Measurements from ENCODE around the gene RMND5A. TPM values are rescaled to one million over a fixed set of nuclear protein-coding genes. Genes with fewer than 3 reads are reported as not detected.

The RMND5A gene
- polyA plus RNA-seq, 1 donor from 2014 or later = 36.3 TPM

GRCh38 chr2:86774862-86775261, 54.8 kb downstream of the RMND5A start:
- H3F3A ChIP-seq (ENCODE audit: insufficient read depth, low read length, poor library complexity, severe bottlenecking) = no peaks in the 10 kb centered on the region
- TF ChIP-seq REST (IDR thresholded peaks at IDR 0.05; ENCODE audit: borderline replicate concordance) (no peak), TAF1 (IDR thresholded peaks at IDR 0.05; ENCODE audit: low read depth) (no peak), EZH2 (IDR thresholded peaks at IDR 0.05; ENCODE audit: borderline replicate concordance, insufficient read depth, low read length, poor library complexity, severe bottlenecking) (no peak), RAD21 (conservative IDR thresholded peaks at IDR 0.05) (no peak), POLR2AphosphoS5 (IDR thresholded peaks at IDR 0.05) (no peak), EP300 (conservative IDR thresholded peaks at IDR 0.05; ENCODE audit: poor library complexity, severe bottlenecking) (no peak), MXI1 (conservative IDR thresholded peaks at IDR 0.05; ENCODE audit: poor library complexity, severe bottlenecking) (no peak), SMC3 (conservative IDR thresholded peaks at IDR 0.05; ENCODE audit: poor library complexity) (no peak)
- H3K9me2 ChIP-seq (ENCODE audit: insufficient read depth, low read length) = no peaks in the 10 kb centered on the region
- no peak overlapping the region for H3K9ac ChIP-seq (ENCODE audit: low read length)
- no peak overlapping the region for H2AFZ ChIP-seq (ENCODE audit: low read depth, low read length)
- H4K20me1 ChIP-seq (ENCODE audit: insufficient read depth) = no peaks in the 10 kb centered on the region
- H3K79me2 ChIP-seq (replicated peaks; ENCODE audit: insufficient read depth, low read length) = no peaks in the 10 kb centered on the region
- H3K27ac ChIP-seq (ENCODE audit: low read length) = no peak overlapping the region
- no peak overlapping the region for H3K4me3 ChIP-seq (ENCODE audit: low read length)
- H3K36me3 ChIP-seq (ENCODE audit: insufficient read depth, low read length) = peaks cover 6% of the 10 kb centered on the region
- no peak overlapping the region for H3K4me2 ChIP-seq (ENCODE audit: low read length)
- no peaks in the 10 kb centered on the region for H3K27me3 ChIP-seq (ENCODE audit: insufficient read depth, low read depth, low read length)
- no peaks in the 10 kb centered on the region for H3K9me3 ChIP-seq (ENCODE audit: low read length)

DNA sequence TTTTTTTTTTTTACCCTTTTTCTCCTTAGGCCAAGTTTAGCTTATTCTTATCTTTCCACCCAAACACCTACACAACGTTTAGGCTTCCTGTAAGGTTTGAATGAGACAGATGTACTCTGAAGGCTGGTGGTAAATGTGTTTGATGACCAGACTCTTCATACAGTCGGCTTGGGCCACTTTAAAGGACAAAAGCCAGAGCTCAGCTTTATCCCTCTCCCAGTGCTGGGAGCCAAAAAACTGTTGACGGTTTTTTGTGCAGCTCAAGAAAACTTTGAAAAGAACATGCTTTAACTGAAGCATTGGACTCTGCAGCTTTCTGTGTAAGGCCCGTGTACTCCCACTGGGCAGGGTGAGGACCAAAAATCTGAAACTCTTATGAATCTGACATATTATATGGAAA, 55.2 kb downstream of the RMND5A start:
- H2AFZ ChIP-seq (ENCODE audit: low read depth, low read length) = no peak overlapping the region
- peaks cover 6% of the 10 kb centered on the region for H3K36me3 ChIP-seq (ENCODE audit: insufficient read depth, low read length)
- H3F3A ChIP-seq (ENCODE audit: insufficient read depth, low read length, poor library complexity, severe bottlenecking) = no peaks in the 10 kb centered on the region
- H3K9me2 ChIP-seq (ENCODE audit: insufficient read depth, low read length) = no peaks in the 10 kb centered on the region
- no peak overlapping the region for H3K27ac ChIP-seq (ENCODE audit: low read length)
- H3K4me2 ChIP-seq (ENCODE audit: low read length) = no peak overlapping the region
- no peaks in the 10 kb centered on the region for H4K20me1 ChIP-seq (ENCODE audit: insufficient read depth)
- no peak for TF ChIP-seq SMC3 (conservative IDR thresholded peaks at IDR 0.05; ENCODE audit: poor library complexity)
- no peak for TF ChIP-seq REST (IDR thresholded peaks at IDR 0.05; ENCODE audit: borderline replicate concordance)
- no peak for TF ChIP-seq POLR2AphosphoS5 (IDR thresholded peaks at IDR 0.05)
- TF ChIP-seq EZH2 (IDR thresholded peaks at IDR 0.05; ENCODE audit: borderline replicate concordance, insufficient read depth, low read length, poor library complexity, severe bottlenecking) = no peak
- no peak for TF ChIP-seq MXI1 (conservative IDR thresholded peaks at IDR 0.05; ENCODE audit: poor library complexity, severe bottlenecking)
- no peak for TF ChIP-seq EP300 (conservative IDR thresholded peaks at IDR 0.05; ENCODE audit: poor library complexity, severe bottlenecking)
- TF ChIP-seq, protein P1, sequence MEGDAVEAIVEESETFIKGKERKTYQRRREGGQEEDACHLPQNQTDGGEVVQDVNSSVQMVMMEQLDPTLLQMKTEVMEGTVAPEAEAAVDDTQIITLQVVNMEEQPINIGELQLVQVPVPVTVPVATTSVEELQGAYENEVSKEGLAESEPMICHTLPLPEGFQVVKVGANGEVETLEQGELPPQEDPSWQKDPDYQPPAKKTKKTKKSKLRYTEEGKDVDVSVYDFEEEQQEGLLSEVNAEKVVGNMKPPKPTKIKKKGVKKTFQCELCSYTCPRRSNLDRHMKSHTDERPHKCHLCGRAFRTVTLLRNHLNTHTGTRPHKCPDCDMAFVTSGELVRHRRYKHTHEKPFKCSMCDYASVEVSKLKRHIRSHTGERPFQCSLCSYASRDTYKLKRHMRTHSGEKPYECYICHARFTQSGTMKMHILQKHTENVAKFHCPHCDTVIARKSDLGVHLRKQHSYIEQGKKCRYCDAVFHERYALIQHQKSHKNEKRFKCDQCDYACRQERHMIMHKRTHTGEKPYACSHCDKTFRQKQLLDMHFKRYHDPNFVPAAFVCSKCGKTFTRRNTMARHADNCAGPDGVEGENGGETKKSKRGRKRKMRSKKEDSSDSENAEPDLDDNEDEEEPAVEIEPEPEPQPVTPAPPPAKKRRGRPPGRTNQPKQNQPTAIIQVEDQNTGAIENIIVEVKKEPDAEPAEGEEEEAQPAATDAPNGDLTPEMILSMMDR (IDR thresholded peaks at IDR 0.05; ENCODE audit: poor library complexity, severe bottlenecking) = no peak
- no peak for TF ChIP-seq TAF1 (IDR thresholded peaks at IDR 0.05; ENCODE audit: low read depth)
- no peak for TF ChIP-seq RAD21 (conservative IDR thresholded peaks at IDR 0.05)
- H3K9ac ChIP-seq (ENCODE audit: low read length) = no peak overlapping the region
- no peaks in the 10 kb centered on the region for H3K79me2 ChIP-seq (replicated peaks; ENCODE audit: insufficient read depth, low read length)
- H3K27me3 ChIP-seq (ENCODE audit: insufficient read depth, low read depth, low read length) = no peaks in the 10 kb centered on the region
- no peak overlapping the region for H3K4me3 ChIP-seq (ENCODE audit: low read length)
- no peaks in the 10 kb centered on the region for H3K9me3 ChIP-seq (ENCODE audit: low read length)

Measured in neural cell (in vitro differentiated cells).